NCI-H1694 (cell line): ENCODE results near the gene ERBIN.
"Not testable (repeated sequence)": the region's sequence is repeated elsewhere in the genome, so short reads cannot be mapped to it uniquely, and the experiment has no call there.

Experiments used
- DNase-seq: peaks from one replicate; lab custom pipeline; 2025; lab: John Stamatoyannopoulos, UW

The ERBIN gene

GRCh38 chr5:66004216-66004615 lies 77.8 kb downstream of the ERBIN start:
- no peak for DNase-seq

- no peak for DNase-seq
These were observed 82.9 kb downstream of the ERBIN start for GRCh38 chr5:66009277-66009676.

- no peak for DNase-seq
These were observed 84.1 kb downstream of the ERBIN start for GRCh38 chr5:66010476-66010875.

- DNase-seq, result no peak
These were observed 85.9 kb downstream of the ERBIN start for GRCh38 chr5:66012271-66012670.

GRCh38 chr5:66013397-66013796 lies 87.0 kb downstream of the ERBIN start:
- no peak for DNase-seq

- DNase-seq, result no peak
These were observed 87.5 kb downstream of the ERBIN start for GRCh38 chr5:66013906-66014305.

GRCh38 chr5:66015196-66015960 lies 89.0 kb downstream of the ERBIN start:
- no peak for DNase-seq

- no peak for DNase-seq
These were observed 95.2 kb downstream of the ERBIN start for GRCh38 chr5:66021585-66021984.

- DNase-seq, result no peak
These were observed 112.9 kb downstream of the ERBIN start for GRCh38 chr5:66039296-66039695.

GRCh38 chr5:66039701-66040100 lies 113.3 kb downstream of the ERBIN start:
- DNase-seq, result no peak

- DNase-seq, result no peak
These were observed 115.3 kb downstream of the ERBIN start for GRCh38 chr5:66041627-66042026.

GRCh38 chr5:66057239-66057638 lies 130.9 kb downstream of the ERBIN start:
- no peak for DNase-seq

- DNase-seq, result not testable (repeated sequence)
These were observed 134.9 kb downstream of the ERBIN start for GRCh38 chr5:66061320-66061719.

GRCh38 chr5:66063061-66063460 lies 136.7 kb downstream of the ERBIN start:
- not testable (repeated sequence) for DNase-seq

- DNase-seq, result no peak
These were observed 140.5 kb downstream of the ERBIN start for GRCh38 chr5:66066826-66067225.

- DNase-seq, result no peak
These were observed 145.7 kb downstream of the ERBIN start for GRCh38 chr5:66072031-66072430.

GRCh38 chr5:66074901-66075300 lies 148.5 kb downstream of the ERBIN start:
- no peak for DNase-seq

- no peak for DNase-seq
These were observed 154.3 kb downstream of the ERBIN start for GRCh38 chr5:66080664-66081063.

GRCh38 chr5:66089384-66089783 lies 163.0 kb downstream of the ERBIN start:
- DNase-seq, result no peak

- no peak for DNase-seq
These were observed 174.5 kb downstream of the ERBIN start for GRCh38 chr5:66100851-66101250.

- DNase-seq, result no peak
These were observed 186.8 kb downstream of the ERBIN start for GRCh38 chr5:66113160-66113559.

- peak; percentile 2 for DNase-seq
These were observed 191.9 kb downstream of the ERBIN start for GRCh38 chr5:66118304-66118703.

- DNase-seq, result no peak
These were observed 196.1 kb downstream of the ERBIN start for GRCh38 chr5:66122379-66123034.

- DNase-seq, result no peak
These were observed 202.8 kb downstream of the ERBIN start for GRCh38 chr5:66129144-66129543.
